ENCODE measurements around the gene PAX5. TPM values are rescaled to one million over a fixed set of nuclear protein-coding genes. Genes with fewer than 3 reads are reported as not detected.

The PAX5 gene
- total RNA-seq, 1 experiment from 2014 or later, result 0.39 TPM

- no peak overlapping the region for H2BK12ac ChIP-seq (ENCODE audit: insufficient read length, low read depth, low read length)
- H3K9me3 ChIP-seq (ENCODE audit: control insufficient read depth, low read depth, low read length), result no peaks in the 10 kb centered on the region
- H3K79me2 ChIP-seq (ENCODE audit: insufficient read depth, low read length), result no peaks in the 10 kb centered on the region
- H3T11ph ChIP-seq (ENCODE audit: low read length), result no peak overlapping the region
- H2BK5ac ChIP-seq (ENCODE audit: insufficient read length, low read length), result no peak overlapping the region
- H3K56ac ChIP-seq (ENCODE audit: insufficient read length, low read depth, low read length), result no peak overlapping the region
- no peak overlapping the region for H3K18ac ChIP-seq (ENCODE audit: insufficient read length, low read depth, low read length)
- H3K79me1 ChIP-seq (ENCODE audit: insufficient read depth, low read depth, low read length, poor library complexity, severe bottlenecking), result no peaks in the 10 kb centered on the region
- peaks cover 35 to 49% of the 10 kb centered on the region in 2 experiments for H3K4me1 Mint-ChIP-seq
- no peak overlapping the region for H2BK20ac ChIP-seq (ENCODE audit: low read depth, low read length, poor library complexity, severe bottlenecking)
- H3K27me3 ChIP-seq (ENCODE audit: insufficient read depth, low read length), result peaks cover 84% of the 10 kb centered on the region
- no peak overlapping the region for H3K23ac ChIP-seq (ENCODE audit: insufficient read length, low read depth, low read length)
- no peak overlapping the region for H4K8ac ChIP-seq (replicated peaks; ENCODE audit: insufficient read length, low read depth, low read length)
- no peak overlapping the region for H3K9ac ChIP-seq (ENCODE audit: extremely low read depth, insufficient read length, low read length)
- no peak overlapping the region for H2AFZ ChIP-seq (ENCODE audit: low read length)
- H3K4me1 ChIP-seq (ENCODE audit: insufficient read depth, low read length), result no peaks in the 10 kb centered on the region
- H2BK120ac ChIP-seq (ENCODE audit: low read depth, low read length, poor library complexity, severe bottlenecking), result no peak overlapping the region
- WGBS (ENCODE audit: extremely low coverage, insufficient read length, low lambda C conversion rate), result no CpG with 5 or more reads among the region's 7 CpGs
- H3K36me3 Mint-ChIP-seq (ENCODE audit: insufficient read depth in 1 of 3, low read depth in 3 of 3), result peaks cover 0 to 1% (median 0%) of the 10 kb centered on the region in 3 experiments; a peak in 2 of 7 replicates
- H4K20me1 ChIP-seq (ENCODE audit: control insufficient read depth, insufficient read depth, insufficient read length), result peaks cover 3% of the 10 kb centered on the region
- no peak overlapping the region for H2AK5ac ChIP-seq (ENCODE audit: insufficient read length, low read length)
- no peak overlapping the region for H4K91ac ChIP-seq (ENCODE audit: insufficient read length, low read depth, low read length)
- peak overlapping the region; percentile 73 for H3K4me2 ChIP-seq (ENCODE audit: insufficient read depth, insufficient read length, low read length)
- no peak overlapping the region for H3K4ac ChIP-seq (ENCODE audit: low read depth, low read length)
- no peak for TF ChIP-seq CTCF (conservative IDR thresholded peaks at IDR 0.05)
- no peak overlapping the region for H3K14ac ChIP-seq (ENCODE audit: insufficient read depth, low read length)
- H3K27ac Mint-ChIP-seq, result no peak overlapping the region
- no peak overlapping the region for H2BK15ac ChIP-seq (ENCODE audit: low read depth, low read length)
- peaks cover 3 to 5% of the 10 kb centered on the region in 2 experiments for H3K9me3 Mint-ChIP-seq
- no peak overlapping the region for H4K5ac ChIP-seq (ENCODE audit: insufficient read length, low read depth, low read length)
- peak overlapping the region; percentile 68 to 87 for H3K4me3 Mint-ChIP-seq
- DNase-seq, result peak; percentile 18
- peaks cover 41% of the 10 kb centered on the region for H3K23me2 ChIP-seq (ENCODE audit: insufficient read length, low read depth, low read length, poor library complexity, severe bottlenecking)
- H3K27ac ChIP-seq (ENCODE audit: insufficient read length, low read depth, low read length), result no peak overlapping the region
- peaks cover 98% of the 10 kb centered on the region for H3K27me3 Mint-ChIP-seq (ENCODE audit: low read depth)
Observed at GRCh38 chr9:37030611-37030939, 3.5 kb downstream of the PAX5 start.
